ENCODE data around the gene TMEM200B. TPM values are rescaled to one million over a fixed set of nuclear protein-coding genes. Genes with fewer than 3 reads are reported as not detected.
A peak's percentile ranks its signal among the peaks of the same experiment; 100 is the strongest.

The TMEM200B gene
- total and polyA plus RNA-seq, 2 experiments from 2014 or later: 4.9 to 8.7 TPM

GRCh38 chr1:29164588-29164987, 40.9 kb upstream of the TMEM200B start (continued):
- TF ChIP-seq, protein P1, sequence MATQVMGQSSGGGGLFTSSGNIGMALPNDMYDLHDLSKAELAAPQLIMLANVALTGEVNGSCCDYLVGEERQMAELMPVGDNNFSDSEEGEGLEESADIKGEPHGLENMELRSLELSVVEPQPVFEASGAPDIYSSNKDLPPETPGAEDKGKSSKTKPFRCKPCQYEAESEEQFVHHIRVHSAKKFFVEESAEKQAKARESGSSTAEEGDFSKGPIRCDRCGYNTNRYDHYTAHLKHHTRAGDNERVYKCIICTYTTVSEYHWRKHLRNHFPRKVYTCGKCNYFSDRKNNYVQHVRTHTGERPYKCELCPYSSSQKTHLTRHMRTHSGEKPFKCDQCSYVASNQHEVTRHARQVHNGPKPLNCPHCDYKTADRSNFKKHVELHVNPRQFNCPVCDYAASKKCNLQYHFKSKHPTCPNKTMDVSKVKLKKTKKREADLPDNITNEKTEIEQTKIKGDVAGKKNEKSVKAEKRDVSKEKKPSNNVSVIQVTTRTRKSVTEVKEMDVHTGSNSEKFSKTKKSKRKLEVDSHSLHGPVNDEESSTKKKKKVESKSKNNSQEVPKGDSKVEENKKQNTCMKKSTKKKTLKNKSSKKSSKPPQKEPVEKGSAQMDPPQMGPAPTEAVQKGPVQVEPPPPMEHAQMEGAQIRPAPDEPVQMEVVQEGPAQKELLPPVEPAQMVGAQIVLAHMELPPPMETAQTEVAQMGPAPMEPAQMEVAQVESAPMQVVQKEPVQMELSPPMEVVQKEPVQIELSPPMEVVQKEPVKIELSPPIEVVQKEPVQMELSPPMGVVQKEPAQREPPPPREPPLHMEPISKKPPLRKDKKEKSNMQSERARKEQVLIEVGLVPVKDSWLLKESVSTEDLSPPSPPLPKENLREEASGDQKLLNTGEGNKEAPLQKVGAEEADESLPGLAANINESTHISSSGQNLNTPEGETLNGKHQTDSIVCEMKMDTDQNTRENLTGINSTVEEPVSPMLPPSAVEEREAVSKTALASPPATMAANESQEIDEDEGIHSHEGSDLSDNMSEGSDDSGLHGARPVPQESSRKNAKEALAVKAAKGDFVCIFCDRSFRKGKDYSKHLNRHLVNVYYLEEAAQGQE (IDR thresholded peaks at IDR 0.05; ENCODE audit: unreplicated experiment): no peak
- TF ChIP-seq CTCF (conservative IDR thresholded peaks at IDR 0.05; ENCODE audit: low read depth in 2 of 2) (no peak), ETS1 (IDR thresholded peaks at IDR 0.05) (no peak), POLR2AphosphoS5 (IDR thresholded peaks at IDR 0.05; ENCODE audit: low read depth) (no peak)

- peak overlapping the region; percentile 88 for H3K27ac ChIP-seq (ENCODE audit: low read depth)
- H4K20me1 ChIP-seq (replicated peaks; ENCODE audit: insufficient read depth): peaks cover 24% of the 10 kb centered on the region
- TF ChIP-seq, protein P2, sequence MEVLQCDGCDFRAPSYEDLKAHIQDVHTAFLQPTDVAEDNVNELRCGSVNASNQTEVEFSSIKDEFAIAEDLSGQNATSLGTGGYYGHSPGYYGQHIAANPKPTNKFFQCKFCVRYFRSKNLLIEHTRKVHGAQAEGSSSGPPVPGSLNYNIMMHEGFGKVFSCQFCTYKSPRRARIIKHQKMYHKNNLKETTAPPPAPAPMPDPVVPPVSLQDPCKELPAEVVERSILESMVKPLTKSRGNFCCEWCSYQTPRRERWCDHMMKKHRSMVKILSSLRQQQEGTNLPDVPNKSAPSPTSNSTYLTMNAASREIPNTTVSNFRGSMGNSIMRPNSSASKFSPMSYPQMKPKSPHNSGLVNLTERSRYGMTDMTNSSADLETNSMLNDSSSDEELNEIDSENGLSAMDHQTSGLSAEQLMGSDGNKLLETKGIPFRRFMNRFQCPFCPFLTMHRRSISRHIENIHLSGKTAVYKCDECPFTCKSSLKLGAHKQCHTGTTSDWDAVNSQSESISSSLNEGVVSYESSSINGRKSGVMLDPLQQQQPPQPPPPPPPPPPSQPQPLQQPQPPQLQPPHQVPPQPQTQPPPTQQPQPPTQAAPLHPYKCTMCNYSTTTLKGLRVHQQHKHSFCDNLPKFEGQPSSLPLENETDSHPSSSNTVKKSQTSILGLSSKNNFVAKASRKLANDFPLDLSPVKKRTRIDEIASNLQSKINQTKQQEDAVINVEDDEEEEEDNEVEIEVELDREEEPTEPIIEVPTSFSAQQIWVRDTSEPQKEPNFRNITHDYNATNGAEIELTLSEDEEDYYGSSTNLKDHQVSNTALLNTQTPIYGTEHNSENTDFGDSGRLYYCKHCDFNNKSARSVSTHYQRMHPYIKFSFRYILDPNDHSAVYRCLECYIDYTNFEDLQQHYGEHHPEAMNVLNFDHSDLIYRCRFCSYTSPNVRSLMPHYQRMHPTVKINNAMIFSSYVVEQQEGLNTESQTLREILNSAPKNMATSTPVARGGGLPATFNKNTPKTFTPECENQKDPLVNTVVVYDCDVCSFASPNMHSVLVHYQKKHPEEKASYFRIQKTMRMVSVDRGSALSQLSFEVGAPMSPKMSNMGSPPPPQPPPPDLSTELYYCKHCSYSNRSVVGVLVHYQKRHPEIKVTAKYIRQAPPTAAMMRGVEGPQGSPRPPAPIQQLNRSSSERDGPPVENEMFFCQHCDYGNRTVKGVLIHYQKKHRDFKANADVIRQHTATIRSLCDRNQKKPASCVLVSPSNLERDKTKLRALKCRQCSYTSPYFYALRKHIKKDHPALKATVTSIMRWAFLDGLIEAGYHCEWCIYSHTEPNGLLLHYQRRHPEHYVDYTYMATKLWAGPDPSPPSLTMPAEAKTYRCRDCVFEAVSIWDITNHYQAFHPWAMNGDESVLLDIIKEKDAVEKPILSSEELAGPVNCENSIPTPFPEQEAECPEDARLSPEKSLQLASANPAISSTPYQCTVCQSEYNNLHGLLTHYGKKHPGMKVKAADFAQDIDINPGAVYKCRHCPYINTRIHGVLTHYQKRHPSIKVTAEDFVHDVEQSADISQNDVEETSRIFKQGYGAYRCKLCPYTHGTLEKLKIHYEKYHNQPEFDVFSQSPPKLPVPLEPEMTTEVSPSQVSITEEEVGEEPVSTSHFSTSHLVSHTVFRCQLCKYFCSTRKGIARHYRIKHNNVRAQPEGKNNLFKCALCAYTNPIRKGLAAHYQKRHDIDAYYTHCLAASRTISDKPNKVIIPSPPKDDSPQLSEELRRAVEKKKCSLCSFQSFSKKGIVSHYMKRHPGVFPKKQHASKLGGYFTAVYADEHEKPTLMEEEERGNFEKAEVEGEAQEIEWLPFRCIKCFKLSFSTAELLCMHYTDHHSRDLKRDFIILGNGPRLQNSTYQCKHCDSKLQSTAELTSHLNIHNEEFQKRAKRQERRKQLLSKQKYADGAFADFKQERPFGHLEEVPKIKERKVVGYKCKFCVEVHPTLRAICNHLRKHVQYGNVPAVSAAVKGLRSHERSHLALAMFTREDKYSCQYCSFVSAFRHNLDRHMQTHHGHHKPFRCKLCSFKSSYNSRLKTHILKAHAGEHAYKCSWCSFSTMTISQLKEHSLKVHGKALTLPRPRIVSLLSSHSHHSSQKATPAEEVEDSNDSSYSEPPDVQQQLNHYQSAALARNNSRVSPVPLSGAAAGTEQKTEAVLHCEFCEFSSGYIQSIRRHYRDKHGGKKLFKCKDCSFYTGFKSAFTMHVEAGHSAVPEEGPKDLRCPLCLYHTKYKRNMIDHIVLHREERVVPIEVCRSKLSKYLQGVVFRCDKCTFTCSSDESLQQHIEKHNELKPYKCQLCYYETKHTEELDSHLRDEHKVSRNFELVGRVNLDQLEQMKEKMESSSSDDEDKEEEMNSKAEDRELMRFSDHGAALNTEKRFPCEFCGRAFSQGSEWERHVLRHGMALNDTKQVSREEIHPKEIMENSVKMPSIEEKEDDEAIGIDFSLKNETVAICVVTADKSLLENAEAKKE (CRISPR knock-in tag; IDR thresholded peaks at IDR 0.05): no peak
- TF ChIP-seq STAT1 (IDR thresholded peaks at IDR 0.05; ENCODE audit: unreplicated experiment): no peak
- TF ChIP-seq POLR2AphosphoS5 (IDR thresholded peaks at IDR 0.05; ENCODE audit: low read depth): no peak
- TF ChIP-seq ZNF331 (CRISPR knock-in tag; IDR thresholded peaks at IDR 0.05; ENCODE audit: low read depth): no peak
- TF ChIP-seq ETS1 (IDR thresholded peaks at IDR 0.05): no peak
- no peak for TF ChIP-seq EZH2phosphoT487 (IDR thresholded peaks at IDR 0.05; ENCODE audit: unreplicated experiment)
- no peak for TF ChIP-seq EZH2 (IDR thresholded peaks at IDR 0.05; ENCODE audit: low read depth, unreplicated experiment)
- no peak for TF ChIP-seq JUNB (IDR thresholded peaks at IDR 0.05; ENCODE audit: unreplicated experiment)
Observed at GRCh38 chr1:29162476-29163138, 38.9 kb upstream of the TMEM200B start.

More at GRCh38 chr1:29162476-29163138, 38.9 kb upstream of the TMEM200B start:
- Histone ChIP-seq H2AFZ (no peak overlapping the region), H3F3A (replicated peaks; ENCODE audit: low read depth) (0 out of 2 replicates have a peak, but pooled peaks cover 8% of the 10 kb centered on the region), H3K79me2 (replicated peaks; ENCODE audit: insufficient read depth) (peaks cover 71% of the 10 kb centered on the region), H3K4me1 (ENCODE audit: insufficient read depth) (peaks cover 55% of the 10 kb centered on the region), H3K9me2 (ENCODE audit: insufficient read depth) (no peaks in the 10 kb centered on the region), H3K4me2 (peak overlapping the region; percentile 17), H3K4me3 (no peak overlapping the region), H3K36me3 (ENCODE audit: insufficient read depth) (peaks cover 20% of the 10 kb centered on the region), H3K27me3 (ENCODE audit: insufficient read depth) (no peaks in the 10 kb centered on the region)
- Mint-ChIP-seq H3K27ac (no peak overlapping the region), H3K4me1 (peaks cover 62% of the 10 kb centered on the region), H3K9me3 (no peaks in the 10 kb centered on the region), H3K4me3 (0 out of 3 replicates have a peak overlapping the region, but pooled peaks have one; percentile 10), H3K27me3 (ENCODE audit: insufficient read depth, low read depth, poor library complexity) (peaks cover 6% of the 10 kb centered on the region), H3K36me3 (ENCODE audit: low read depth) (peaks cover 57% of the 10 kb centered on the region)
- no peak for DNase-seq (ENCODE audit: low spot score)
- ATAC-seq: no peak

All from GM23338 (cell line).